NCI-H748 treated with DMSO at 0.1 percent for 48 hours (cell line): ENCODE measurements around the gene OR6C76.
"Not testable (repeated sequence)": the region's sequence is repeated elsewhere in the genome, so short reads cannot be mapped to it uniquely, and the experiment has no call there.

Source experiments
- DNase-seq: peaks from one replicate; lab custom pipeline; 2025; lab: John Stamatoyannopoulos, UW

The OR6C76 gene

DNA sequence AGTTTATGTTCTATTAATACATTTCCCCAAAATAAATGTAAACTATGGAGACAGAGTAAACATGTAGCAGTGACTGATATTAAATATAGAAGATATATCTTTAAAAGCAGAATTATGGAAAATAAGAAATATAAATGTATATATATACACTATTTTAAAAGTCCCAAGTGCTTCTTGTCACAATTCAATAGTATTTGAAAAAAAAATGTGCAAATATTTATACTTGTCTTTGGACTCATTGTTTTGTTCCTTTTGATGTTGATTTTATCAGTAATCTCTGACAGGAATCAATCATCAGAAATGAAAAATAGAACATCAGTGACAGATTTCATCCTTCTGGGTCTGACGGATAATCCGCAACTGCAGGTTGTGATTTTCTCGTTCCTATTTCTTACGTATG, at the start of gene OR6C76:
Gene OR6C76, plus strand, starts transcription at position 301 of the 400 bp plus-strand sequence. Its CDS starts 0 bp downstream, at position 301.
- DNase-seq: no peak

DNA sequence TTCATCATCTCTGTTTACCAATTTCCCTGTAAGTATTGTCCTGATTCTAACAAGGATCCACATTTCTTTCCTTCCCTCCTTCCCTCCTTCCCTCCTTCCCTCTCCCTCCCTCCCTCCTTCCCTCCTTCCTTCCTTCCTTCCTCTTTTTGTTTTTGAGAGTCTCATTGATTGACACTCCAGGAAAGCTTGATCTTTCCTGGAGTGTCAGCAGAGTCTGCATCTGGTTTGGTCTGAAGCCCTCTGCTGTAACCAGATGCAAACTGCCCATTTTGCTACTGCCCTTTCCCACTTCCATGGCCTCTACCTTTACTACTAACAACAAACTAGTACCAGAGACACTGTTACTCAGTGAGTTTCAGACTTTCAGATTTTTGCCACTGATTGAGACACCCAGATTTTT, 40.2 kb upstream of the OR6C76 start:
- DNase-seq: no peak

DNA sequence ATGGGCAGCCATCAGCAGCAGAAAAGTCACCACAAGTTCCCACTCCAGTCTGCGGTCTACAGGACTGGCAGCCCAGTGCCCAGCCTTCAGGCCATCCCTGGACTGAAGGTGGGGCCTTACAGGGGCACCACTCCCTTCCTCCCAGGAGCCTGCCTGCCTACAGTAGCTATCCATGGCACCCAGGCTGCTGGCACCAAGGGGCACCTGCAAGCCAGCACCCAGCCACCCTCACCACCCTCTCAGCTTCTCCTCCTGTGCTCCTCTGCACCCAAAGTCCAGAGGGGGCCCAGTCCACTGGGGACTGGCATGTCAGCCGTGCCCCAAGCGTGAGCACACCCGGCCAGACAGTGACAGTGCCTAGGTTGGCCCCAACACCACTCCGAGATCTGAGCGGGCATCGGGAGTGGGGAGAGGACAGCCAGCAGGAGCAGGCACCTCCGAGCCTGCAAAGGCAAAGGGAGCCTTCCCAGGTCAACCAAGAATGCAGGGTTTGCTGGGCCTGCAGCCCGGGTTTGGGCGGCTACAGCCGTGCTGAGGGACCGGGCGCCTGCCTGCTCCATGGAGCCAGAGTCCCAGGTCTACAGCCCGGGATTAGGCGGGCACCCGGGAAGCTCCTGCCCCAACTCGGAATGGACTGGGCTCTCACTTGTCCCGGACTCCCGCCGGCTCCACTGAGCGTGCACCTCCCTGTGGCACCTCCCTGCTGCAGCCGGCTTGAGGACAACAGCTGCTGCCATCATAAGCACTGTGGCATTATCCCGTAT, 33.8 kb upstream of the OR6C76 start:
- DNase-seq: no peak

DNA sequence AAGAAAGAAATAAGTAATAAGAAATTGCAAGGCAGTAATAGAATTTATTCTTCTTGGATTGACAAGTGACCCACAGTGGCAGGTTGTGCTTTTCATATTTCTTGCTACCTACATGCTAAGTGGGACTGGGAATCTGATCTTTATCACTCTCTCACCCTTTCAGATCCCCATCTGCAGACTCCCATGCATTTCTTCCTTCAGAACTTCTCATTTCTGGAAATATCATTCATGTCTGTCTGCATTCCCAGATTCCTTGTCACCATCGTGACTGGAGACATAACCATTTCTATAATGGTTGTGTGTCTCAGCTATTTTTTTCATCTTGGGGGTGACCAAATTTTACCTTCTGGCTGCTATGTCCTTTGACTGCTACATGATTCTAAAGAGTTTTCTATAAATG, 29.7 kb upstream of the OR6C76 start:
- DNase-seq: no peak

DNA sequence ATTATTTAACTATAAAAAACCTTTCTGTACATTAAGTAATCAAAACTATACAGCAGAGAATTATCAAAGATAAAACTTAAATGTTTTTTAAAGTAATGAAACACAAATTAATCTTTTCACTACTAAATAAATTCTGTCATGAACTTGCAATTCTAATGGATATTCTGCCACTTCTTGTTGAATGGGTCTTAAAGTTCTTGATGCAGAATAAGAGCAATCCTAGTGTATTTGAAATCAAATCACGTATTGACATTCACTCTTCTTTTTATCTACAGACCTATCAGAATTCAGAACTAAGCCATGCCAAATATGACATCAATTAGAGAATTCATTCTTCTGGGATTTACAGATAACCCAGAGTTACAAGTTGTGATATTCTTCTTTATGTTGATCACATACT, 25.8 kb upstream of the OR6C76 start, which contains the start of gene OR6C65:
Gene OR6C65, plus strand, starts transcription at position 301 of the 400 bp plus-strand sequence. Its CDS starts 0 bp downstream, at position 301.
- DNase-seq: no peak

- DNase-seq: no peak
Measured at GRCh38 chr12:55407866-55408265, 18.2 kb upstream of the OR6C76 start.

DNA sequence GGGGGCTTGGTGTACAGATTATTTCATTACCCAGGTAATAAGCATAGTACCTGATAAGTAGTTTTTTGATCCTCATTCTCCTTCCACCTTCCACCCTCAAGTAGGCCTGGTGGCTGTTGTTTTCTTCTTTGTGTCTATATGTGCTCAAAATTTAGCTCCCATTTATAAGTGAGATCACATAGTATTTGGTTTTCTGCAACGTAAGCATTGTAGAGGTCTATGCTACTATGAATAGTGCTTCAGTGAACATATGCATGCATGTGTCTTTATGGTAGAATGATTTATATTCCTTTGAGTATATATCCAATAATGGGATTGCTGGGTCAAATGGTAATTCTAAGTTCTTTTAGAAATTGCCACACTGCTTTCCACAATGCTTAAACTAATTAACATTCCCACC, 16.9 kb upstream of the OR6C76 start:
- not testable (repeated sequence) for DNase-seq

- DNase-seq: not testable (repeated sequence)
Measured at GRCh38 chr12:55412138-55412537, 13.9 kb upstream of the OR6C76 start.

DNA sequence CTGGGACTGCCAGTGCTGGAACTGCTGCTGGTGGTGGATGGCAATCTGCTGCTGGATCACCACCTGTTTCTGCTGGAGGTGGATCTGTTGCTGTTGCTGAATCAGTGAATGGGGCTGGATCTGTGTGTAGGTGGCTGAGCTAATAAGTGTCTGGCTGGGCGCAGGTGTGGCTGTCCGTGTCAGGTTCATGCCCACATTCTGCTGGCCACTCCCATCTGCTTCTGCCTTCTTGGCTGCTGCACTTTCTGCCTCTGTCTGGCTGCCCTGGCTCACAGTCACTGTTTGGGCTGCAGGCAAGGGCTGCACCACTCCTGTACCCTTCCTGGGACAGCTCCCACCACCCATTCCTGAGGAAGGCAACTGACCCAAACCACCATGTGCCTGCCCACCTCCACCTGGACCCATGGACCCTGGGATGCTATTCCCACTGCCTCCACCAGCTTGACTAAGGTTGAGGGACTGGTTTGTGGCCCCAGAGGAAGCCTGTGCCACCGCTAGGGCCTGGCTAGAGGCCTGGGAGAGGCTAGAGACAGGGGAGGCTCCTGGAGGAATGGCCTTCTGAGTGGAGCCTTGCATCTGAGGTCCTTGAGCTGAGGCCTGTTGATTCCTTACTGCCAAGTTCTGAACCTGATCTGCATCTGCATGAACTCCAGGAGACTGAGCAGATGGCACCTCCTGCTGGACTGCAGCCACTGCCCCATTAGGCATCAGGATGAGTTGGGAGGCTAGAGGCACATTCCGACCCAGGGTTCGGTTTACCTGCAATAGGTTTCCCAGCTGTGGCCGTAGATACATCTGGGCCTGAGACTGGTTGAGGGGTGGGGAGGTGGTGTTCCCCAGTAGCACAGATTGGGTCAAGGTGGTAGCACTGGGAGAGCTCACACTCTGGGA, 12.3 kb upstream of the OR6C76 start:
- not testable (repeated sequence) for DNase-seq

- not testable (repeated sequence) for DNase-seq
Measured at GRCh38 chr12:55414396-55414823, 11.6 kb upstream of the OR6C76 start.

- DNase-seq: not testable (repeated sequence)
Measured at GRCh38 chr12:55414889-55415288, 11.2 kb upstream of the OR6C76 start.

- no peak for DNase-seq
Measured at GRCh38 chr12:55416961-55417360, 9.1 kb upstream of the OR6C76 start.

DNA sequence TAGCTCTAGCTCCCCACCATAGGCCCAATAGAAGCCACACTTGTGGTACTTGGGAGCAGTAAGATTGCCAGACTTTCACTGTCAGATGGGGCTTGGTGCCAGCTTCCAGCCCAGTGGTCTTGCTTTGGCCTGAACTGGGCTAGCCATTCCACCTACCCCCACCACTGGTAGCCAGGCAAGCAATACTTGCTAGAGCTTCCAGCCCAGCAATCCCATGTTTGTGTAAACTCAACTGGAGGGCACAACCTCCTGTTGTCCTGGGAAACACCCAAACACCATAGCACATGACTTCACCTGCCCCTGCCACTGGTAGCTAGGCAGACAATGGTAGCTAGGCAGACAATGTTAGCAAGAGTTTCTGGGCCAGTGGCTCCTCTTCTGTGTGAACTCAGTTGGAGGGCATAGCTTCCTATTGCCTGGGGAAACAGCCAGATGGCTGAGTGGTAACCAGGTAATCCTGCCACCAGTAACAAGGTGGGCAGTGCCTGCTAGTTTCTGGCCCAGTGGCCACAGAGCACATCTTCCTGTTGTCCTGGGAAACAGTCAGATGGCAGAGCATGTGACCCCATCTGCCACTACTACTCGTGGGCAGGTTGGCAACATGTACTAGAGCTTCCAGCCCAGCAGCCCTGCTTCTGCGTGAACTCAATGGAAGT, 5.6 kb upstream of the OR6C76 start:
- DNase-seq: no peak

DNA sequence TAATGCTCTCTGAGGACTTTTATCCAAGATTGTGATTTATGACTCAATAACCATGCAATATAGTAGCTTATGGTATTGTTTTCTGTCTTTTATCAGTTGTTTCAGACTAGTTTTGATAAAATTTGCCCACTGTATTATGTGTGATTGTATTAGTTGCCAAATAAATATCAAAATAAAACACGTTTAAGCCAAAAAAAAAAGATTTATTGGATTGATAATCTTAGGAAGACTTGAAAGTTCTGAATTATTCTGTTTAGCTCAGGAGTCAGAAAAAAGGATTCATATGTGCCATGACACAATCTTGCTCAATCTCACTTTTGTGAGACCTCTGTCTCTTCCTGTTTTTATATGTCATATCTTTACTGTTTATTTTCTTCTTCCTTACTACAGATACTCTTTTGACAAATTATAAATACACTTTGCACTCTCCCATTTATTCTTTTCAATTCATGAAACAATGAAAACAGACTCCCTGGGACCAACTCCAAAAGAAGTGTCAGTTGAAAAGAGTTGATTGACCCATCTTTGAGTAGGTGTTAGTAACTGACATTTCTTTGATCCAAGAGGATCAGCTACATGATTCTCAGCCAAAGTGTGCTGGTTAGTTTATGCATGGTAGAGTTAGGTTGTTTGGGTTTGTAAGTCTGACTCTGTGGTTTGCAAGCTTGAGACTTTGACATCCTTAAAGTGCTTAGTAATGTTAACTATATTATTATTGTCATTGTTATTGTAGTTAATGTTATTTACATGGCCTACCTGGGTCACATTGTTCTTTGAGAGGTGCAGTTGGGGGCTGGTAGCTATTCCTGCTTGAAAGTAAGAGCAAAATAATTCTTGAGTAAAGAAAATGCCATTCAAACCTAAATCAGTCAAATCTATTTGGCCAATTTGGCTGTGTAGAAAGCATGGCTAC, 2.5 kb downstream of the OR6C76 start:
- DNase-seq: no peak

- DNase-seq: not testable (repeated sequence)
Measured at GRCh38 chr12:55441233-55441632, 15.2 kb downstream of the OR6C76 start.

DNA sequence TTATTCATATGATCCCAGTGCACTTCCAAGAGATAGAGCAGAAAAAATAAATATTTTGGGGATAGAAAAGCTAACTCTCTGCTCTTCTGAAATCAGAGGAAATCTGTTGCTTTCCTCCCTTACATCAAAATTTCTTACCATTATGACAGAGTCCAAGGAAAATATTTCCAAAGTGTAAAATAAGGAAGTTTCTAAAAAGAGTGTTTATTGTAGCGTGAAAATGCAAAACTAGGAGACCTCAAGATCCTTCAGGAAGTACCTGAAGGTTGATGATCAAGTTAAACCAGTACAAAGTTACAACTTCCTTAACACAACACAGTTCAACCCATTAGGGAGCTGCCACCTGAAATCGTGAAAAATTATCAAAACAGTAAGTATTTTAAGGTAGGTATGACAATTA, 17.7 kb downstream of the OR6C76 start, which contains the start of gene OR6C2:
Gene OR6C2, plus strand, starts transcription at position 301 of the 400 bp plus-strand sequence. CDS start 8,138 bp downstream, outside the sequence.
- no peak for DNase-seq

GRCh38 chr12:55445357-55445756, 19.3 kb downstream of the OR6C76 start:
- DNase-seq: no peak

- no peak for DNase-seq
Measured at GRCh38 chr12:55446326-55446725, 20.3 kb downstream of the OR6C76 start.

- DNase-seq: no peak
Measured at GRCh38 chr12:55448825-55449224, 22.8 kb downstream of the OR6C76 start.

DNA sequence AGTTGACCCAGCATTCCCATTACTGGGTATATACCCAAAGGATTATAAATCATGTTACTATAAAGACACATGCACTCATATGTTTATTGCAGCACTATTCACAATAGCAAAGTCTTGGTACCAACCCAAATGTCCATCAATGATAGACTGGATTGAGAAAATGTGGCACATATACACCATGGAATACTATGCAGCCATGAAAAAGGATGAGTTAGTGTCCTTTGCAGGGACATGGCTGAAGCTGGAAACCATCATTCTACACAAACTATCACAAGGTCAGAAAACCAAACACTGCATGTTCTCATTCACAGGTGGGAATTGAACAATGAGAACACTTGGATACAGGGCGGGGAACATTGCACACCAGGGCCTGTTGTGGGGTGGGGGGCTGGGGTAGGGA, 38.9 kb downstream of the OR6C76 start:
- DNase-seq: not testable (repeated sequence)

GRCh38 chr12:55467836-55468235, 41.8 kb downstream of the OR6C76 start:
- DNase-seq: no peak
